GM12878 (cell line): ENCODE results near the gene PIGB. TPM values are rescaled to one million over a fixed set of nuclear protein-coding genes. Genes with fewer than 3 reads are reported as not detected.
A peak's percentile ranks its signal among the peaks of the same experiment; 100 is the strongest.

Experiments
- ATAC-seq: fragments of 200-7000 bp; cut with Tn5 transposase; 3 replicates; pipeline ENCODE4 v1.9.1; 2020; ENCODE audit warnings: mild to moderate bottlenecking, moderate library complexity
- BruUV-seq: library from RNA; stranded (reverse); fragments of 400-500 nt; replicated peaks from 2 replicates; lab custom pipeline; 2021; lab: Mats Ljungman, UMichigan
- CTCF ChIA-PET: fragments of 300-600 bp; sonication (Branson Sonifier 250); formaldehyde crosslinking; extraction: SDS; loops from one replicate; lab custom pipeline; 2021; ENCODE audit warnings: inconsistent platforms; lab: Yijun Ruan, JAX
- POLR2A ChIA-PET: fragments of 350-600 bp; formaldehyde crosslinking; extraction: SDS; loops from one replicate; lab custom pipeline; 2021; ENCODE audit warnings: inconsistent platforms; lab: Charles Lee
- RAD21 ChIA-PET: fragments of 300-600 bp; sonication (Branson Sonifier 250); formaldehyde crosslinking; loops from one replicate; lab custom pipeline; 2023; ENCODE audit warnings: antibody characterized with exemption; ENCODE audit not compliant: unreplicated experiment; lab: Charles Lee
- SMC1A ChIA-PET: fragments of 300-600 bp; sonication (Branson Sonifier 250); formaldehyde crosslinking; loops from one replicate; lab custom pipeline; 2023; ENCODE audit not compliant: unreplicated experiment, uncharacterized antibody; lab: Charles Lee
- DNase-seq: peaks from one replicate; pipeline ENCODE4 v3.0.0-alpha.2; 2011; ENCODE audit warnings: low read depth, low spot score
- FAIRE-seq: peaks from 3 replicates; lab custom pipeline; 2011; peaks lifted over from hg19 to GRCh38; lab: Jason Lieb, UNC
- H2AFZ ChIP-seq: 2 replicates; pipeline ENCODE4 v1.6.0; 2011; ENCODE audit warnings: low read depth, low read length, control low read depth; ENCODE audit not compliant: control insufficient read depth
- H3K27ac ChIP-seq: 2 replicates; pipeline ENCODE4 v1.5.1; 2011; ENCODE audit warnings: control low read depth; ENCODE audit not compliant: control insufficient read depth, insufficient read depth
- H3K27me3 ChIP-seq, 2 experiments: replicated peaks in 1 of 2; 2 replicates each; pipeline versions ENCODE4 v1.6.0 to v1.6.1; 2011; ENCODE audit warnings: low read length in 1 of 2; ENCODE audit not compliant: control insufficient read depth in 2 of 2, insufficient read depth in 2 of 2
- H3K36me3 ChIP-seq, 2 experiments: 2 replicates each; pipeline ENCODE4 v1.5.1; 2011; ENCODE audit warnings: low read length in 1 of 2; ENCODE audit not compliant: control insufficient read depth in 2 of 2, insufficient read depth in 2 of 2
- H3K4me1 ChIP-seq: 2 replicates; pipeline ENCODE4 v1.6.1; 2011; ENCODE audit warnings: mild to moderate bottlenecking, low read length, moderate library complexity, mixed read lengths; ENCODE audit not compliant: control insufficient read depth, insufficient read depth
- H3K4me2 ChIP-seq: 2 replicates; pipeline ENCODE4 v1.6.0; 2011; ENCODE audit warnings: control low read depth; ENCODE audit not compliant: control insufficient read depth, insufficient read depth
- H3K4me3 ChIP-seq: fragments of 200-600 bp; sonication (generic); 2 replicates; pipeline ENCODE4 v1.5.1; 2016
- H3K79me2 ChIP-seq: 2 replicates; pipeline ENCODE4 v1.6.0; 2011; ENCODE audit warnings: low read length; ENCODE audit not compliant: control insufficient read depth, insufficient read depth
- H3K9ac ChIP-seq: 2 replicates; pipeline ENCODE4 v1.8.0; 2011; ENCODE audit warnings: low read length, control low read depth, mixed read lengths; ENCODE audit not compliant: control insufficient read depth, insufficient read depth
- H3K9me3 ChIP-seq: replicated peaks from 3 replicates; pipeline ENCODE4 v1.5.1; 2011; ENCODE audit warnings: mild to moderate bottlenecking, low read length; ENCODE audit not compliant: control insufficient read depth, insufficient read depth
- H4K20me1 ChIP-seq: 2 replicates; pipeline ENCODE4 v1.6.0; 2011; ENCODE audit not compliant: control insufficient read depth, insufficient read depth
- CHD2 ChIP-seq: IDR thresholded peaks from 2 replicates; pipeline ENCODE4 v1.6.1; 2011; ENCODE audit warnings: low read depth, low read length, improper control_type of control experiment, borderline replicate concordance
- CREB1 ChIP-seq: IDR thresholded peaks from 2 replicates; pipeline ENCODE4 v1.6.1; 2012; ENCODE audit warnings: low read depth, mild to moderate bottlenecking, inconsistent platforms
- E4F1 ChIP-seq: fragments of 450-650 bp; IDR thresholded peaks from 2 replicates; pipeline ENCODE4 v1.6.1; 2018; ENCODE audit warnings: borderline replicate concordance, mild to moderate bottlenecking; ENCODE audit not compliant: partially characterized antibody
- EGR1 ChIP-seq, 2 experiments: IDR thresholded peaks; 1 replicate in 1 of 2; 2 replicates in 1 of 2; pipeline ENCODE4 v1.6.1; 2011 to 2012; ENCODE audit warnings: low read depth in 2 of 2, low read length in 2 of 2, borderline replicate concordance in 1 of 2, mild to moderate bottlenecking in 1 of 2, moderate library complexity in 1 of 2
- EP300 ChIP-seq, 2 experiments: fragments of 150-350 bp in 1 of 2; IDR thresholded peaks; 2 replicates each; pipeline ENCODE4 v1.6.1; 2011 to 2012; ENCODE audit warnings: low read depth in 2 of 2, low read length in 2 of 2, borderline replicate concordance in 1 of 2, improper control_type of control experiment in 1 of 2, inconsistent platforms in 1 of 2; ENCODE audit not compliant: control insufficient read depth in 1 of 2
- FOS ChIP-seq: IDR thresholded peaks from 3 replicates; pipeline ENCODE4 v1.6.1; 2011; ENCODE audit warnings: borderline replicate concordance; ENCODE audit not compliant: insufficient read length; ENCODE audit errors: extremely low read depth
- NKRF ChIP-seq: fragments of 450-650 bp; conservative IDR thresholded peaks from 2 replicates; pipeline ENCODE4 v1.6.1; 2017; ENCODE audit warnings: mild to moderate bottlenecking, moderate library complexity
- PKNOX1 ChIP-seq: fragments of 450-650 bp; IDR thresholded peaks from 2 replicates; pipeline ENCODE4 v1.6.1; 2016; ENCODE audit warnings: mild to moderate bottlenecking
- SPI1 ChIP-seq: IDR thresholded peaks from 2 replicates; pipeline ENCODE4 v1.6.1; 2011; ENCODE audit warnings: low read depth, mild to moderate bottlenecking, low read length, moderate library complexity, borderline replicate concordance; ENCODE audit not compliant: insufficient read depth
- TCF3 ChIP-seq: IDR thresholded peaks from 2 replicates; pipeline ENCODE4 v1.6.1; 2012; ENCODE audit warnings: low read depth, mild to moderate bottlenecking, low read length, borderline replicate concordance; ENCODE audit not compliant: insufficient read depth
- ZBTB40 ChIP-seq: fragments of 450-650 bp; IDR thresholded peaks from 2 replicates; pipeline ENCODE4 v1.6.1; 2016; ENCODE audit warnings: mild to moderate bottlenecking, moderate library complexity, borderline replicate concordance
- in situ Hi-C: fragments of 300-500 bp; cut with MboI; formaldehyde crosslinking; loops from 9 replicates; pipeline ENCODE4 v1.14.3; 2018; ENCODE audit warnings: mixed read lengths
- intact Hi-C: fragments of 100-400 bp; cut with micrococcal nuclease; formaldehyde crosslinking; loops from one replicate; pipeline ENCODE4 v1.14.2; 2022; ENCODE audit not compliant: unreplicated experiment
- polyA plus RNA-seq, 11 experiments: library from polyadenylated mRNA; depleted of rRNA in 4 of 11; unstranded in 6 of 11; stranded (reverse) in 5 of 11; fragments of >200 nt; fragmentation: Nextera tagmentation in 4 of 11; fragmentation: Illumina TruSeq in 1 of 11; extraction: Ambion mirVana in 4 of 11; extraction: Trizol in 1 of 11; gene quantifications; 1 replicate in 1 of 11; 2 replicates in 10 of 11; pipeline versions ENCODE4 v1.2.1 to v1.2.3, GENCODE V29; 2011 to 2016; ENCODE audit warnings: inconsistent platforms in 2 of 11, missing spikeins in 2 of 11, low read depth in 1 of 11
- total RNA-seq, 4 experiments: library from RNA; depleted of rRNA in 3 of 4; stranded (reverse); fragments of >200 nt in 3 of 4; fragmentation: Illumina TruSeq in 1 of 4; extraction: Trizol in 1 of 4; gene quantifications; 2 replicates each; pipeline versions ENCODE4 v1.2.1 to v1.2.3, GENCODE V29; 2013 to 2021

Gene PIGB
- total and polyA plus RNA-seq, 10 of the 15 experiments (the other 5 are each of a cell fraction or from before 2014, with no cell fraction given), result 17.9 to 46.0 (median 25.2) TPM

- TF ChIP-seq ZBTB40, result no peak
- TF ChIP-seq CHD2, result no peak
Measured at GRCh38 chr15:55402707-55403106, 83.7 kb downstream of the PIGB start (continued).

GRCh38 chr15:55403531-55403930 lies 84.5 kb downstream of the PIGB start:
- RAD21 ChIA-PET, result no interaction called here
- Histone ChIP-seq H3K36me3 (no peaks in the 10 kb centered on the region), H3K4me1 (peaks cover 25% of the 10 kb centered on the region), H3K4me2 (peak overlapping the region; percentile 80), H3K27me3 (no peaks in the 10 kb centered on the region), H2AFZ (peak overlapping the region; percentile 61), H3K27ac (peak overlapping the region; percentile 73), H3K79me2 (peaks cover 9% of the 10 kb centered on the region), H4K20me1 (no peaks in the 10 kb centered on the region), H3K4me3 (peak overlapping the region; percentile 6; the same call in 1 of the 2 replicates), H3K9me3 (no peaks in the 10 kb centered on the region), H3K9ac (peak overlapping the region; percentile 12)
- CTCF ChIA-PET, result interaction anchor here (1.6 kb wide), 1 partner anchor 33 kb away, joined by 3 read pairs; no protein-coding TSS in a partner anchor
- ATAC-seq (peak; percentile 24), FAIRE-seq (peak; percentile 78), DNase-seq (no peak)
- SMC1A ChIA-PET, result interaction anchor here (1.0 kb wide), 1 partner anchor 92 kb away, joined by 3 read pairs; no protein-coding TSS in a partner anchor
- intact Hi-C loops, result loop anchor here (10.0 kb wide), 1 partner anchor 209 kb away; the partner anchor contains the start of gene RSL24D1
- in situ Hi-C loops, result no loop called here
- POLR2A ChIA-PET, result interaction anchor here (1.0 kb wide), 1 partner anchor 84 kb away, joined by 3 read pairs; the partner anchor contains the start of genes PIGB and PIGBOS1
- no TSS peak for BruUV-seq
- TF ChIP-seq E4F1 (no peak), EP300 (IDR thresholded peaks at IDR 0.05; ENCODE audit: borderline replicate concordance in 1 of 2, control insufficient read depth in 1 of 2, low read depth in 2 of 2, low read length in 2 of 2) (peak in 1 of 2 experiments; percentile 49; a peak in 1 of 4 replicates), TCF3 (no peak), FOS (no peak), SPI1 (peak; percentile 32; the same call in 1 of the 2 replicates), PKNOX1 (no peak), CREB1 (no peak), EGR1 (IDR thresholded peaks at IDR 0.05; ENCODE audit: borderline replicate concordance in 1 of 2, low read depth in 2 of 2, low read length in 2 of 2) (no peak), NKRF (no peak)
